ENCODE measurements around the gene CMBL.

CMBL gene

GRCh38 chr5:10266839-10267238 lies 40.9 kb downstream of the CMBL start:
- Histone ChIP-seq H3K27me3 (no peaks in the 10 kb centered on the region), H3K9me3 (no peaks in the 10 kb centered on the region), H3K36me3 (peaks cover 46% of the 10 kb centered on the region), H3K4me1 (peaks cover 8% of the 10 kb centered on the region), H3K4me3 (ENCODE audit: low read depth, low read length) (no peak overlapping the region)
- TF ChIP-seq CTCF (IDR thresholded peaks at IDR 0.05; ENCODE audit: low read depth, low read length) = no peak
- no peak for DNase-seq

DNA sequence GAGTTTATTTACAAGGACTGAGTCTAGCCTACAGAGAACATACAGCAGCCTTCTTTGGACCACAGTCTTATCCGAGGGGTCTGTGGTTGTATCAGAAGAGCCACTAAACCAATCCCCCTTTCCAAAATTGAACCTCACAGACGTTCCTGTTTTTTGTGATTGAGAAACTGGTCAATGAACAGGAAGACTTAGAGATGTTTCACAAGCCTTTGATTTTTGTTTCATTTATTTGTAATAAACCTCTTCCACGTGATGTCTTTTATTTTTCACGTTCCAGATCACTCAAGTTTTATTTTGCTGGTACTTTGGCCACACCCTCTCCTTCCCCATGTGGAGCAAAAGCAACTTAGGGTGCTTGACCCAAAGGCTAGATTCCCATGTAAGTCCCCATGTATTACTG lies 41.6 kb downstream of the CMBL start:
- H3K9me3 ChIP-seq = no peaks in the 10 kb centered on the region
- no peak for TF ChIP-seq CTCF (IDR thresholded peaks at IDR 0.05; ENCODE audit: low read depth, low read length)
- H3K36me3 ChIP-seq = peaks cover 53% of the 10 kb centered on the region
- peaks cover 13% of the 10 kb centered on the region for H3K4me1 ChIP-seq
- no peaks in the 10 kb centered on the region for H3K27me3 ChIP-seq
- H3K4me3 ChIP-seq (ENCODE audit: low read depth, low read length) = no peak overlapping the region
- no peak for DNase-seq

DNA sequence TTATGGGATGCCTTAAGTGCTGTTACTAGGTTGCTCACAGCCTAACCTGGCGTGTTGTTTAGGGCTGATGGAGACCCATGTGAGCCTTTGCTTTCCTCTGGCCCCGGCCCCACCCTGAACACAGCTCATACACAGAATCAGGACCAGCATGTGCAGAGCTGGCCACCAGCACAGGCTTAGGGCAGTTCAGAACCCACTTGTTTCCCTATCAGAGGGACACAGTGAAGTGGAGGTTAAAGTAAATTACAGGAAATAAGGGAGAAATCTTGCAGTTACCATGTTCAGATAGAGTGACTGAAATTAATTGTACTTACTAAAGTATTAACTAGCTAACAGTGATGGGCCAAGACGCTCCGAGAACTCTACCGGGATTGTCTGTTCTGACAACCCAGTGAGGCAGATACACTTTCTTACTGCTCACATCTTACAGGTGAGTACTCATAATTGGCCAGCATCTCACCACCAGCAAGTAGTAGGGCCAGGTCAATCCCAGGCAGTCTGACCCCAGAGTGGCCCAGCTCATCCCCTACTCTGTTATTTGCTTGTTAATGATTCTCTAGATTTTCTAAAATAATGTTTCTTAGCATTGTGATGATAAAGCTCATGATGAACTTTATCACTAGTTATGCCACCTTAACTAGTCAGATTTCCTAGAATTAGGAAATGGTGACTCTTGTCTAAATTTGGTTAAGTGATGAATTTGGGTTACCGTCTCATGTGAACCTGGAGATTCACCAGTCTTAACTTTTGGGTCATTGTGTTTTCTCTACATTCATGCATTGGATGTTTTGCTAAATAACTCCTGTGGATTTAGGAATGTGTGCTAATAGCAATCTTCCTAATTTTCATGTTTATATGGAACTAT lies 42.2 kb downstream of the CMBL start:
- no peak for TF ChIP-seq CTCF (IDR thresholded peaks at IDR 0.05; ENCODE audit: low read depth, low read length)
- DNase-seq = no peak
- H3K4me3 ChIP-seq (ENCODE audit: low read depth, low read length) = no peak overlapping the region
- H3K9me3 ChIP-seq = no peaks in the 10 kb centered on the region
- H3K4me1 ChIP-seq = peaks cover 14% of the 10 kb centered on the region
- H3K36me3 ChIP-seq = peaks cover 60% of the 10 kb centered on the region
- no peaks in the 10 kb centered on the region for H3K27me3 ChIP-seq

- TF ChIP-seq CTCF (IDR thresholded peaks at IDR 0.05; ENCODE audit: low read depth, low read length) = no peak
- Histone ChIP-seq H3K4me3 (ENCODE audit: low read depth, low read length) (no peak overlapping the region), H3K4me1 (peaks cover 18% of the 10 kb centered on the region), H3K27me3 (no peaks in the 10 kb centered on the region), H3K36me3 (peaks cover 69% of the 10 kb centered on the region), H3K9me3 (no peaks in the 10 kb centered on the region)
- DNase-seq = no peak
Observed at GRCh38 chr5:10264604-10265003, 43.1 kb downstream of the CMBL start.

DNA sequence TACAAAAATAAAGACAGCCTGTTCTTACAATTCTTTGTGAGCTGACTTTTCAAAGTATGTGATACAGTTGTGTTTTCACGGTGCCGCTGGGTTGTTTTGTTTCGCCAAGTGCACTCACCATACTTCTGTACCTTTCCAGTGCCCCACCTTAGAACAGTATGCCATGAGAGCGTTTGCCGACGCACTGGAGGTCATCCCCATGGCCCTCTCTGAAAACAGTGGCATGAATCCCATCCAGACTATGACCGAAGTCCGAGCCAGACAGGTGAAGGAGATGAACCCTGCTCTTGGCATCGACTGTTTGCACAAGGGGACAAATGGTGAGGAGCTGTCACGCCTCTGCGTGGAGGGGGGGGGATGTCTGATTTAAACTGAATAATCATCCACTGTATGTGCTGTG lies 44.7 kb downstream of the CMBL start:
- Histone ChIP-seq H3K4me3 (ENCODE audit: low read depth, low read length) (no peak overlapping the region), H3K36me3 (peaks cover 85% of the 10 kb centered on the region), H3K4me1 (peaks cover 18% of the 10 kb centered on the region), H3K9me3 (no peaks in the 10 kb centered on the region), H3K27me3 (no peaks in the 10 kb centered on the region)
- DNase-seq = no peak
- TF ChIP-seq CTCF (IDR thresholded peaks at IDR 0.05; ENCODE audit: low read depth, low read length) = no peak

DNA sequence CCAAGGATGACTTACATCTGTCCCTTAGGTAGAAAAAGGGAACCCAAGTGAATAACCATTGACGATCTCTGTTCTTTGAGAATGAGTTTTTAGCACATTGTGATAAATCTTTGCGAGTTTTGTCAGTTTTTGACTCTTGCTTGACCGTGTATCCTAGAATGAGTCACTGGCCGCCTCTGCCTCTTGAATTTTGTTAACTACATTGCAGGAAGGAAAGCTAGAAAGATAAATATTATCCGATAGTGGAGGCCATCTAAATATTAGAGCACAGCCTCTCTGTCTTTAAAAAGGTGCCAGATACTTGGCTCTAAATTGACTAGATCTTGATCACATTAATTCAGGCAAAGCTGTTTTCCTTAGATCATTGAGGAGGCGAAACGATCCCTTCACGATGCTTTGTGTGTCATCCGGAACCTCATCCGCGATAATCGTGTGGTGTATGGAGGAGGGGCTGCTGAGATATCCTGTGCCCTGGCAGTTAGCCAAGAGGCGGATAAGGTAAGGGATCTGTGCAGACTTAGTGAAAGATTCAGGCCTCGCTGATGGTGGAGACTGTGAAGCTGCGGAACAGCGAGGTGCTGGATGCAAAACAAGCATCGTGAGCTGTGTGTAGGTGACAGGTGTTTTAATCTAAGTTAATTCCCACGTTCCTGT lies 45.5 kb downstream of the CMBL start:
- peak; percentile 84 for DNase-seq
- H3K9me3 ChIP-seq = no peaks in the 10 kb centered on the region
- H3K4me3 ChIP-seq (ENCODE audit: low read depth, low read length) = no peak overlapping the region
- H3K4me1 ChIP-seq = peaks cover 18% of the 10 kb centered on the region
- TF ChIP-seq CTCF (IDR thresholded peaks at IDR 0.05; ENCODE audit: low read depth, low read length) = no peak
- no peaks in the 10 kb centered on the region for H3K27me3 ChIP-seq
- peaks cover 92% of the 10 kb centered on the region for H3K36me3 ChIP-seq
